Hippocampal formation (tissue), 2 donors: ENCODE data around the gene MAN1B1.
"Not testable (repeated sequence)": the region's sequence is repeated elsewhere in the genome, so short reads cannot be mapped to it uniquely, and the experiment has no call there.

Experiments used
- DNase-seq, 2 donors: peaks; one replicate each; lab custom pipeline; 2025; lab: John Stamatoyannopoulos, UW

Gene MAN1B1

DNA sequence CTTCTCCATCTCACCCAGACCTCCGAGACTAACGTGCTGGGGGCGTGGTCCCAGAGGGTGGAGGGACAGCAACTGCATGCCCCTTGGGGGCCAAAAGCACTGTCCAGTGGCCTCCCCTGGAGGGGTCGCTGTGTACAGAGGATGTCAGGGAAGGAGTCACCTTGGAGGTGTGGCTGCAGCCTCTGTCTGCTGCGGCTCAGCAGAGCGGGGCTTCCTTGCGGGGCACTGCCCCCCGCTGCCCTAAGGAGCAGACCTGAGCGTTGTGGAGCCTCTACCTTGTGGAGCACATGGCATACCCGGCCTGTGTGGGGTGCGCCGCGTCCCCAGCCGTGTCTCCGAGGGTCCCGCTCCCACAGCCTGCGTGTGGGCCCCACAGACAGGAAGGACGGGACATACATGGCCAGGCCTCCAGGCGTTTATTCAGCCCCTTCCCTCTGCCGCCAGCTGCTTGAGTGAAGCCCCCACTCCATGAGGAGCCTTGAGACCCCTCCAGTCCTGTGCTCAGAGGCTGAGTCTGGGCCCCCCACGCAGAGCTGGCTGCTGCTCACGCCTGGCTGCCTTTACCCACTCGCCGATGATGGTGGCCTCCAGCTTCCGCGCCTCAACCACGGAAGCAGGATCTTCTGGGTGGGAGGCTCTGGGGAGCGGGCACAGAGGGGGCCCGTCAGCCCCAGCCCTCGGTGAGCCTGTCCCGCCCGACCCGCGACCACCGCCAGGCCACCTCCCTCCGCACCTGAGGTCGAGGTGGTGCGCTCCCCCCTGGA is 23.5 kb downstream of the MAN1B1 start:
- DNase-seq, result no peak

DNA sequence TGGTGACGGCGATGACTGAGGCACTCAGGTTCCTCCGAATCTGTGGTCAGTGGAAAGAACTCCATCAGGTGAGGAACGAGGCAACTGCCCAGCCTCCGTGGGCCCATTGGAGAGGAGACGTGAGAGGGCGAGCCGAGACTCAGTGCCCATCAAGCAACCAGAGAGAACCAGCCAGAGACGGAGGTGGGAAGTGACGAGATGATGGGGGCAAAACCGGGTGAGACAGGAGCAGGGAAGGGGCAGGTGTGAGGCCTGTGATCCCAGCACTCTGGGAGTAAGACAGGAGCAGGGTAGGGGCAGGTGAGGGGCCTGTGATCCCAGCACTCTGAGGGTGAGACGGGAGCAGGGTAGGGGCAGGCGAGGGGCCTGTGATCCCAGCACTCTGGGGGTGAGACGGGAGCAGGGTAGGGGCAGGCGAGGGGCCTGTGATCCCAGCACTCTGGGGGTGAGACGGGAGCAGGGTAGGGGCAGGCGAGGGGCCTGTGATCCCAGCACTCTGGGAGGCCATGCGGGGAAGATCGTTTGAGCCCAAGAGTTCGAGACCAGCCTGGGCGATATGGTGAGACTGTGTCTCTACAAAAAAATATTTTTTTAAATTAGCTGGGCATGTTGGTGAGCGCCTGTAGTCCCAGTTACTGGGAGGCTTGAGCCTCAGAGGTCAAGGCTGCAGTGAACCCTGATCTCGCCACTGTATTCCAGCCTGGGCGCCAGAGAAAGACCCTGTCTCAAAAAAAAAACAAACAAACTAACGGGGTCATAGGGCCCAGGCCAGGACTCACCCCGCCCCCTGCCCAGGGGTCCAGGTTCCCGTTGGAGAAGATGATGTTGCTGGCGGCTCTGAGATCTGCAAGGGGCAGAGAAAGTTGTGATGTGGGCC is 24.4 kb downstream of the MAN1B1 start:
- no peak for DNase-seq

DNA sequence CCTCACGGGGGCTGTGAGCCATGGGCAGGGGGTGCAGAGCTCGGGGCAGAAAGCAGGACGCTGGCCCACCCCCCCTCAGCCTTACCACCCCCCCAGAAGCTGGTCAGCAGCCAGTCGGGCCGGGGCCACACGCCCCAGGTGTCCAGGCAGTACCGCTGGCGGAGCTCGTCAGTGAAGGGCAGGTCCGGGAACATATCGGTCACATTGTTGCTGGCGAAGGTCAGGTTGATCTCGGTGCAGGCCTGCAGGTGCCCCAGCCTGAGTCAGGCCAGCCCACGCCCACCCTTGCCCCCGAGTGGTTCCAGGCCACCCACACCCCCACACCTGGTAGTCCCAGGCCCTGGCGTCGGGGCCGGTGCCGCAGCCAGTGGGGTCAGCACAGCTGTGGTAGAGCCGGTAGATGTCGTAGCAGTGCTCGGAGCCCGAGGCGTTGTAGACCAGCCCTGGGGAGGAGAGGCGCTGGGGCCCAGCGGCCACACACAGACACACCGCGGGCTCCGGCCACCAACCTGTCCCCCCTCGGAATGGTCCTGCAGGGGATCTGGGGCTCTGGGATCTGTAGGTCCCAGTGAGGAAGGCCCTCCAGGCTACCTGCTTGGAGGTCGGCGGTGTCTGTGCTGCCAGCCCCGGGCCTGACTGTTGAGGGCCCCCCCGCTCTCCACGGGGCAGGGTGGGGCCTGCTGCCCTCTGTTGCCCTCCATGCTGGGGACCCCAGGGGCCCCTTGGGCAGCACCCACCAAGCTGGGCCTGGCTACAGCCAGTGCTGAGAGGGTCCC is 25.2 kb downstream of the MAN1B1 start:
- DNase-seq, result no peak

DNA sequence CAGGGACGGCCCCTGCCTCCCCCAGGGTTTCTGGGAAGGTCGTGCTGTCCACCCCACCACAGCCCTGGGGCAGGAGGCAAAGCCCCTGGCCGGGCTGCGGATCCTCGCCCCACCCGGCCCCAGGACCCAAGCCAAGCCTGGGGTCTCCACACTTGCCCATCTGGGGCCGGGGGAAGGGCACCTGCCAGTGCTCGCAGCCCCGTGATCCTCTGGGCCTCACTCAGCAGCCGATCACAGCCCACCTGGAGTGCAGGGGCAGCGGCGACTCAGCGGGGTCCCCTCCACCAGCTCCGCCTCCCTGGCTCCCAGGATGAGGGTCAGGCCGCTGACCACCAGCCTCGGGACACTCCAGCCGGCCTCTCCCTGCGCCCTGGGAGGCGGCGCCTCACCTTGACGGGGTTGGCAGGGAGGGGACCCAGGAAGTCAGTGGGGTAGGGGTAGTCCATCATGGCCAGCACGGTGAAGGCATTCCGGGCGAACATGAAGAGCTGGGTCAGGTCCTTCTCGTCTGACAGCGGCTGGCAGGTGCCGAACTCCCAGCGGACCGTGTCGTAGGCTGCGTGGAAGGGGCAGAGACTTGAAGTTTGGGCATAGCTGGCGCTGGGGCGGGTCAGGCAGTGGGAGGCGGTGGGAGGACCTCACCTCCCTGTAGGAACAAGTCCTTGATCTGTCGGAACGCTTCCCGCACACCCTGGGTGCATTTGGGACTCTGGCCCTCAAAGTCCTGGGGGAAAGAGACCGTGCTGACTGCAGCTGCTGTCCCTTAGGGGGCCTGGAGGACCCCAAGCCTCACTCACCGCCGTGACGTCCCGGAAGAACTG is 26.0 kb downstream of the MAN1B1 start:
- no peak for DNase-seq

DNA sequence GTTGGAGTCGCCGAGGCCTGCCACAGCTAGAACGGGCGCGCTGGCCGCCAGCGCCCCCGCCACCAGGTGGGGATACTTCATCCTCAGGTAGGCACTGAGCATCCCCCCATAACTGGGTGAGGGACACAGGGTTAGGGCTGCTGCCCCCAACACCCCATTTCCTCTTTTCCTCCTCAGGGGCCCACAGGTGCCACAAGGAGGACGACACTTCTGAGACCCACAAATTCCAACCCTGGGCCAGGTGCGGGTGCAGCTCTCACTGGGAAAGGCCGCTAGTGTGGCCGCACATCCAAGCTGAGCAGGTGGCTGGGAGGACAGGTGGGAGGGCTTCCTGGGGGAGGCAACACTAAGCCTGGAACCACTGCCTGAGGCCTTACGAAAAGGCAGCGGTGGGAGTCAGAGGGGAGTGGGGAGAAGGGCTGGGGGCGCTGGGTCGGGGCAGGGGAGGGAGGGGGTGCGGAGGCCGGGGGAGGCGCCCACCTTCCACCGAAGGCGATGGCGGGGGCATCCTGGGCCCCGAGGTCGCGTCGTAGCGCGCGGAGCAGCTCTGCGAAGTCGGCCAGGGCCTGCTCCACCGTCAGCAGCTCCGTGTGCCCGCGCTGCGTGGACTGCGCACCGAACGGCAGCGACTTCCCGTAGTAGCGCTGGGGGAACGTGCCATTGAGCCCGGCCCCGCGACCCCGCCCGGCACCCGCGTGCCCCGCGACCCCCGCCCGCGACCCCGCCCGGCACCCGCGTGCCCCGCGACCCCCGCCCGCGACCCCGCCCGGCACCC is 26.8 kb downstream of the MAN1B1 start:
- no peak for DNase-seq

DNA sequence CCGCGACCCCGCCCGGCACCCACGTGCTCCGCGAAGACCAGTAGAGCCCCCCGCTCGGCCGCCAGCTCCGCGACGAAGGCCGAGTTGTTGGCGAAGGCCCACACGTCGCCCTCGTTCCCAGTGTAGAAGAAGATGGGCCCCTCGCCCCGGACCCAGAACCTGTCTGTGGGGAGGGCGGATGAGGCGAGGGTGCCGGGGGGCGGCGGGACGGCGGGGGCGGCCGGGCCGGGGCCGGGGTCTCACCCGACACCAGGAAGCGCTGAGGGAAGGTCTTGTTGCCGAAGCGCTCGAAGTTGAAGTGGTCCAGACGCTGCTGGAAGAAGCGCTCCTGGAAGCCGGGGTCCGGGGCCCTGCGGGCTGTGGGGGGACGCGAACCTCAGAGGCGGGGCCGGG is 27.4 kb downstream of the MAN1B1 start:
- DNase-seq, result no peak

DNA sequence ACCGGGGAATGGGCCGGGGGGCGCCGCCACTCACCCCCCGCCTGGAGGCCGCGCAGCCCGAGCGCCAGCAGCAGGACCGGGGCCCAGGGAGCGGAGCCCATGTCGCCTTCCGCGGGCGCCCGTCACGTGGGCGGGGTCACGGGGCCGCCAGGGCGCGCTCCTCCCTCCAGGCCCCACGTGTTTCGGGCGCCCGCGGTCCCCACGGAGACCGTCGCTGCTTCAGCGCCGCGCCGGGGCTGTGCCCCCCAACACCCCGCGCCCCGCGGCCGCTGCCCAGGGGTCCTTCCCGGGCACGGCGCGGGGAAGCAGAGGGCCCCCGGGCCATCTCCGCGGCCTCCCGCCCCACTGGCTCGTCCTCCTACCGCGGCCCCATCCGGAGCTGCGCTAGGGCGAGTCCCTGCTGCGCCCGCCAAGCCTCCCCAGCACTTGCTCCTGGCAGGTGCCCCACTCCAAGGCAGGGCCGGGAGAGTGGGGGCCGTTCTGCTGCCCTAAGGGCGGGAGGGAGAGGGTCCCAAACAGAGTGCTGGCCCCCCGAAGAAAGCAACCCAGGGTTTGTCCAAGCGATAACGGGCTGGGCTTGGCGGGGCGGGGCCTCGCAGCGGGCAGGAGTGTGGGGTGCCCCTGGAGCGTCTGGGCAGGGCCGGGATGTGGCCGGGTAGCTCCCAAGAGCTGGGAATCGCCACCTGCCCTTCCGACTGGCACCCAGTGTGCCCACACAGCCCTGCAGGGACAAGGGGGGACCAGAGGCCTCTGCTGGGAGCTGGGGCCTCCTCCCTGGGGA is 28.0 kb downstream of the MAN1B1 start, which contains the start of gene DPP7:
Gene DPP7 (minus strand): TSS at position 121 of the 781 bp plus-strand sequence. CDS start 20 bp downstream, at position 101.
- DNase-seq, result peak; percentile 51 to 66

DNA sequence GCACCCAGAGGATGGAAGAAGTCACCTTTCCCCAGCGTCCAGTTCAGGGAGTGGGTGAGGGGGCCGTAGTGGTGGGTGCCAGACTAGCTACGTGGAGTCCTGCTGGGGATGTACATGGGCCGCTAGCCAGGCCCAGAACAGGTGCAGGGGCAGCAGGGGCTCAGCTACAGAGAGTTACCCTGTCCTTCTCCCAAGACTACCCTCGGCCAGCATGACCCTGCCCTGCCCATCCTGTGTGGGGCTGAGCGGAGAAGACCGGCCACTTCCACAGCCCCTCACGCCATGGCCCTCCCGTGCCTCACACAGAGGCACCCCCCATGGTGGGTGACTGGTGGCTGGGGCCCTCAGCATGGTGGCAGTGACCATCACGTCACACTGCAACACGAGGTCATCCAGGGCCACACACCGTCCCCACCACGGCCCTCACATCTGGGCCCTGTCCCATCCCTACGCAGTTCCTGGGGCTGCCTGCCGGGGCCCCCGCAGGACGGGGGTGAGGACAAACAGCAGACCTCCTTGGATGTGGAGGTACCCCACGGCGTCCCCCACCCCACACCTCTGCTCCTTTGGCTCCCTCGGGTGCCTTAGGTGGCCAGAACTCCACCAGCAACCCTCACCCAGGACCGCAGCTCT is 28.7 kb downstream of the MAN1B1 start:
- DNase-seq, result no peak

DNA sequence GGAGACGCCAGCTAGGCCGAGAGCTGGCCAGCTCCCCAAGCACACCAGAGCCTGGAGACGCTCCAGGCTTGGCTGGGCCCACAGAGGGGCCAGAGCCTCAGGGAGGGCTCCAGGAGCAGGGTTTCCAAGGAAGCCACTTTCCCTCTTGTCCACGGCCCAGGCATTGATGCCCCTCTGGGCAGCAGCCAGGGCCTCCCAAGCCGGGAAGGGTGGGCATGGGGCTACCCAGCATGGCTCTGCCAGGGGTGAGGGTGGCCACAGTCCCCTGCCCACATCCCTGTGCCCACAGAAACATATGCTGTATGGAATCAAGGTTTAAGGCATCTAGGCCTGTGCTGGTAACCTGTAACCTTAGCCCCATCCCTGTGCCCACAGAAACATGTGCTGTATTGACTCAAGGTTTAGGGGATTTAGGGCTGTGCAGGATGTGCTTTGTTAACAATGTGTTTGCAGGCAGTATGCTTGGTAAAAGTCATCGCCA is 29.3 kb downstream of the MAN1B1 start:
- no peak for DNase-seq

DNA sequence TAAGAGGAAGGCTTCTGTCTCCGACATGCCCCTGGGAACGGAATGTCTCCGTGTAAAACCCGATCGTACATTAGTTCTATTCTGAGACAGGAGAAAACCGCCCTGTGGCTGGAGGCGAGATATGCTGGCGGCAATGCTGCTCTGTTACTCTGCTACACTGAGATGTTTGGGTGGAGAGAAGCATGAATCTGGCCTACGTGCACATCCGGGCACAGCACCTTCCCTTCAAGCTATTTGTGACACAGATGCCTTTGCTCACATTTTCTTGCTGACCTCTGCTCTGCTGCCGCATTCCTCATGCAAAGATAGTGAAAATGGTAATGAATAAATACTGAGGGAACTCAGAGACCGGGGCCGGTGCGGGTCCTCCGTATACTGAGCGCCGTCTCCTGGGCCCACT is 29.9 kb downstream of the MAN1B1 start:
- DNase-seq, result no peak

DNA sequence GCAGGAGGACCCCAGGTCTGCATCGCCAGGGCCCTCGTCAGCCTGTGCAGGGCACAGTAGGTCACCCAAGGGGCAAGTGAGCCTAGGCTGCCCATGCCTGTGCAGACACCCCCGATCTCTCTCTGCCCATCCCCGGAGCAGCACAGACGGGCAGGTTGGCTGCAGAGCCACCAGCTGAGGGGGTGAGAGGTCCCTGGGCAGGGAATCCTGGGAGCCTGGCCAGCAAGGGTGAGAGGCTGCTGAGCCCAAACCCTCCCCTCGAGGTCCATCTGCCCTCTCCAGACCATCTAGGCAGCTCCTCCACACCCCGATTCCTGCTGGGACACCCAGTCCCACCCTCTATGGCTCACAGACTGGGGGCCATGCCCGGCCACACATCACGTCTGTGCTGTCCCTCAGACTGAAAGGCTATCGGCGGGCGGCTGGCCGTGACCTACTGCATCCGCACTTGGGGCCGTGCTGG is 30.5 kb downstream of the MAN1B1 start:
- DNase-seq, result no peak

DNA sequence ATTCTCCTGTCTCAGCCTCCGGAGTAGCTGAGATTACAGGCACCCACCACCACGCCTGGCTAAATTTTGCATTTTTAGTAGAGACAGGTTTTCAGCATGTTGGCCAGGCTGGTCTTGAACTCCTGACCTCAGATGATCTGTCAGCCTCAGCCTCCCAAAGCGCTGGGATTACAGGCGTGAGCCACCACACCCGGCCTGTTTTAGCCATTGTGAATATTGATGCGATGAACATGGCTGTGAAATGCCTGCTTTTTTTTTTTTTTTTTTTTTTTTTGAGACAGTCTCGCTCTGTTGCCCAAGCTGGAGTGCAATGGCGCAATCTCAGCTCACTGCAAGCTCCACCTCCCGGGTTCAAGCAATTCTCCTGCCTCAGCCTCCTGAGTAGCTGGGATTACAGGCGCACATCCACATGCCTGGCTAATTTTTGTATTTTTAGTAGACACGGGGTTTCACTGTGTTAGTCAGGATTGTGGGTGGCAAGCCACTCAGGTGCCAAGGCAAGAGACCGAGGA is 31.4 kb downstream of the MAN1B1 start:
- not testable (repeated sequence) for DNase-seq

DNA sequence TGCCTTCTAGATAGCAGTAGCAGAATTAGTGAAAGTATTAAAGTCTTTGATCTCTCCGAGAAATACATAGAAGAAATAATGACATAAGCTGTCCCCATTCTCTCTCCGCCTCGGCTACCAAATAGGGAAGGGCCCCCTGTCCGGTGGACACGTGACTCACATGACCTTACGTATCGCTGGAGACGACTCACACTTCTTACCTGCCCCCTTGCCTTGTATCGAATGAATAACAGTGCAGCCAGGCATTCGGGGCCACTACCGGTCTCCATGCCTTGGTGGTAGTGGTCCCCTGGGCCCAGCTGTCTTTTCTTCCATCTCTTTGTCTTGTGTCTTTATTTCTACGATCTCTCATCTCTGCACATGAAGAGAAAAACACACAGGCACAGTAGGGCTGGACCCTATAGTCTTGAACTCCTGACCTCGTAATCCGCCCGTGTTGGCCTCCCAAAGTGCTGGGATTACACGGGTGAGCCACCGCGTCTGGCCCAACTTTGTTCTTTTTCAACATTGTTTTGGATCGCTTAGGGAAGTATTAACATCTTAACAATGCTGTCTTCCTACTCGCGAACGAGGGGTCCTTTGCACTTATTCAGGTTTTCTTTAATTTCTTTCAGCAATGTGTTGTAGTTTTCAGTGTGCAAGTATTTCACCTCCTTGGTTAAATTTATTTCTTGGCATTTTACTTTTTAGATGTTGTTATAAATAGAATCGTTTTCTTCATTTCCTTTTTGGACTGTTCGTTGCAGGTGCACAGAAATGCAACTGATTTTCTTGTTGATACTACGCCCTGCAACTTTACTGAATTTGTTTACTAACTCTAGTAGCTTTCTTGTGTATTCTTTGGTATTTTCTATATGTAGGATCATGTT is 35.4 kb downstream of the MAN1B1 start:
- not testable (repeated sequence) for DNase-seq

DNA sequence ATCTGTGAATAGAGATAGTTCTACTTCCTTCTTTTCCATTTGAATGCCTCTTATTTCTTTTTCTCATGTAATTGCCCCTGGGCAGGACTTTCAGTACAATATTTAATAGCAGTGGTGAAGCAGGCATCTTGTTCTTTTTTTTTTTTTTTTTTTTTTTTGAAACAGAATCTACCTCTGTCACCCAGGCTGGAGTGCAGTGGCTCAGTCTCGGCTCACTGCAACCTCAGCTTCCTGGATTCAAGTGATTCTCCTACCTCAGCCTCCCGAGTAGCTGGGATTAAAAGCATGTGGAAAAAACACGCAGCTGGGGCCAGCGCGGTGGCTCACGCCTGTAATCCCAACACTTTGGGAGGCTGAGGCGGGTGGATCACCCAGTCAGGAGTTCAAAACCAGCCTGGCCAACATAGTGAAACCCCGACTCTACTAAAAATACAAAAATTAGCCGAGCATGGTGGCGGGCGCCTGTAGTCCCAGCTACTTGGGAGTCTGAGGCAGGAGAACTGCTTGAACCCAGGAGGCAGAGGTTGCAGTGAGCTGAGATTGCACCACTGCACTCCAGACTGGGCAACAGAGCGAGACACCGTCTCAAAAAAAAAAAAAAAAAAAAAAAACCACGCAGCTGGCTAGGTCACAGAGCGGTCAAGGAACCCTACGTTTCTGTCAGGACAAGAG is 36.1 kb downstream of the MAN1B1 start:
- DNase-seq, result not testable (repeated sequence)

DNA sequence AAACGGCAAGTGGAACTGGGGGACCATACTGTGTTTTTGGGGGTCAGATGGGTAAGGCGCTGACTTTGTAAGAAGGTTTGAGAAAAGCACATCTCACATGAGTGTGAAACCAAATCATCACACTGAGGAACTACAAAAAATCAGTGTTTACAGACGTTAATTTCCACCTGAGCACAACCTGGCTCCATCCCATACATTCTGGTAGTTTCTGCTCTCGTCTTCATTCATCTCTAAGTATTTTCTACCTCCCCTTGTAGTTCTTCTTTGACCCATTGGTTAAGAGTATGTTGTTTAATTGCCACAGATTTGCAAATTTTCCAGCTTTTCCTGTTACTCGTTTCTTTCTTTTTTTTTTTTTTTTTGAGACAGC is 36.7 kb downstream of the MAN1B1 start:
- DNase-seq, result no peak

DNA sequence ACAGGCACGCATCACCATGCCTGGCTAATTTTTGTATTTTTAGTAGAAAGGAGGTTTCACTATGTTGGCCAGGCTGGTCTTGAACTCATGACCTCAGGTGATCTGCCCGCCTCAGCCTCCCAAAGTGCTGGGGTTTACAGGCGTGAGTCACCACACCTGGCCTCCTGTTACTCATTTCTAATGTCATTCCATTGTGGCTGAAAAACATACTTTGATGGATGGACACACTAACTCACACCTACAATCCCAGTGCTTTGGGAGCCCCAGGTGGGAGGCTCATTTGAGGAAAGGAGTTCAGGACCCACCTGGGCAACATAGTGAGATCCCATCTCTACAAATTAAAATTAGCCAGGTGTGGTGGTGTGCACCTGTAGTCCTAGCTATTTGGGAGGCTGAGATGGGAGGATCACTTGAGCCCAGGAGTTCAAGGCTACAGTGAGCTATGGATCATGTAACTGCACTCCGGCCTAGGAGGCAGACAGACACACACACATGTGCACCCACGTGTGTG is 37.2 kb downstream of the MAN1B1 start:
- DNase-seq, result not testable (repeated sequence)

DNA sequence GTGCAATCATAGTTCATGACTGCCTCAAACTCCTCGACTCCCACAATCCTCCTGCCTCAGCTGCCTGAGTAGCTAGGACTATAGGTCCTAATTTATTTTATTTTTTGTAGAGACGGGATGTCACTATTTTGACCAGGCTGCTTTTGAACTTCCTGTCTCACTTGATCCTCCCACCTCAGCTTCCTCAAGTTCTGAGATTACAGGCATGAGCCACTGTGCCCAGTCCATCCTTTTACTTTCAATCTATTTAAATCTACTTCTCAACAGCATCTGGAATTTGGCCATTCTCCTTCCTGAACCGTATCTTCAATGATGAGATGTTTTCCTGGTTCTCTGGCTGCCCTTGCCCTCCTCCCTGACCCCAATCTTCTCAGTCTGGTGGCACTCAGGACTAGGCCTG is 40.0 kb downstream of the MAN1B1 start:
- no peak for DNase-seq
